Measurements from ENCODE around the gene HSPB1.

HSPB1 gene

GRCh38 chr7:76302347-76303201, at the start of gene HSPB1:
Gene HSPB1 (plus strand): TSS chr7:76302673. CDS start chr7:76302713, 40 bp downstream.
- peak; percentile 80 for DNase-seq (ENCODE audit: low read depth)
- no peak for TF ChIP-seq CTCF (IDR thresholded peaks at IDR 0.05; ENCODE audit: insufficient read depth, low read depth, low read length, missing control alignments)
- H3K4me3 ChIP-seq (ENCODE audit: low read depth, low read length) = peak within 1 kb of the TSS; percentile 63

GRCh38 chr7:76254781-76255180, 47.7 kb upstream of the HSPB1 start:
- H3K4me3 ChIP-seq (ENCODE audit: low read depth, low read length) = no peak overlapping the region
- no peak for DNase-seq (ENCODE audit: low read depth)
- no peak for TF ChIP-seq CTCF (IDR thresholded peaks at IDR 0.05; ENCODE audit: insufficient read depth, low read depth, low read length, missing control alignments)

GRCh38 chr7:76257973-76258372, 44.5 kb upstream of the HSPB1 start:
- DNase-seq (ENCODE audit: low read depth) = no peak
- H3K4me3 ChIP-seq (ENCODE audit: low read depth, low read length) = no peak overlapping the region

GRCh38 chr7:76259124-76260093, 43.1 kb upstream of the HSPB1 start:
- no peak for DNase-seq (ENCODE audit: low read depth)
- no peak for TF ChIP-seq CTCF (IDR thresholded peaks at IDR 0.05; ENCODE audit: insufficient read depth, low read depth, low read length, missing control alignments)
- no peak overlapping the region for H3K4me3 ChIP-seq (ENCODE audit: low read depth, low read length)

More at GRCh38 chr7:76257973-76258372, 44.5 kb upstream of the HSPB1 start:
- no peak for TF ChIP-seq CTCF (IDR thresholded peaks at IDR 0.05; ENCODE audit: insufficient read depth, low read depth, low read length, missing control alignments)

GRCh38 chr7:76260171-76260703, 42.2 kb upstream of the HSPB1 start:
- peak; percentile 59 for DNase-seq (ENCODE audit: low read depth)
- H3K4me3 ChIP-seq (ENCODE audit: low read depth, low read length) = no peak overlapping the region
- no peak for TF ChIP-seq CTCF (IDR thresholded peaks at IDR 0.05; ENCODE audit: insufficient read depth, low read depth, low read length, missing control alignments)

GRCh38 chr7:76261329-76261728, 41.1 kb upstream of the HSPB1 start:
- no peak for TF ChIP-seq CTCF (IDR thresholded peaks at IDR 0.05; ENCODE audit: insufficient read depth, low read depth, low read length, missing control alignments)
- H3K4me3 ChIP-seq (ENCODE audit: low read depth, low read length) = no peak overlapping the region
- no peak for DNase-seq (ENCODE audit: low read depth)

Measured in GM12865 (cell line).